Stomach (tissue), 9 donors: ENCODE results near the gene PCSK2. TPM values are rescaled to one million over a fixed set of nuclear protein-coding genes. Genes with fewer than 3 reads are reported as not detected.

Source experiments
- DNase-seq, 2 donors: peaks; one replicate each; pipeline versions ENCODE4 v3.0.0 to v3.0.0-alpha.2; 2013 to 2019
- H3K27ac ChIP-seq, 5 donors: fragments of 200-600 bp in 4 of 5; sonication (generic) in 4 of 5; one replicate each; pipeline ENCODE4 v1.5.1; 2013 to 2019; ENCODE audit warnings: mild to moderate bottlenecking in 1 of 5, moderate library complexity in 1 of 5
- H3K27me3 ChIP-seq, 3 donors: fragments of 200-600 bp; sonication (generic); one replicate each; pipeline ENCODE4 v1.5.1; 2017 to 2019; ENCODE audit warnings: mixed run types in 1 of 3
- H3K36me3 ChIP-seq, 4 donors: fragments of 200-600 bp; sonication (generic); 1 replicate in 3 of 4; 2 replicates in 1 of 4; pipeline ENCODE4 v1.5.1; 2016 to 2019
- H3K4me1 ChIP-seq, 4 donors: fragments of 200-600 bp; sonication (generic); one replicate each; pipeline ENCODE4 v1.5.1; 2016 to 2019
- H3K4me3 ChIP-seq, 4 donors: fragments of 200-600 bp; sonication (generic) in 3 of 4; one replicate each; pipeline ENCODE4 v1.5.1; 2016 to 2019; ENCODE audit warnings: mild to moderate bottlenecking in 1 of 4
- H3K9me3 ChIP-seq, 4 donors: fragments of 200-600 bp; sonication (generic); one replicate each; pipeline ENCODE4 v1.5.1; 2016 to 2019
- CTCF ChIP-seq, 7 experiments: fragments of 450-650 bp in 4 of 7; fragments of 200-600 bp in 3 of 7; sonication (generic) in 3 of 7; IDR thresholded peaks; one replicate each; pipeline ENCODE4 v1.5.1; 2016 to 2019; ENCODE audit warnings: antibody characterized with exemption in 7 of 7, control low read depth in 2 of 7, mild to moderate bottlenecking in 1 of 7
- EP300 ChIP-seq: sonication (generic); formaldehyde crosslinking; IDR thresholded peaks from one replicate; pipeline ENCODE4 v1.6.1; 2017; ENCODE audit warnings: antibody characterized with exemption
- POLR2A ChIP-seq, 4 donors: fragments of 450-650 bp; IDR thresholded peaks; one replicate each; pipeline ENCODE4 v1.6.1; 2016; ENCODE audit warnings: antibody characterized with exemption in 4 of 4, control low read depth in 2 of 4, mild to moderate bottlenecking in 1 of 4, moderate library complexity in 1 of 4
- POLR2AphosphoS5 ChIP-seq, 3 donors: sonication (generic); formaldehyde crosslinking; IDR thresholded peaks; one replicate each; pipeline ENCODE4 v1.6.1; 2016; ENCODE audit warnings: antibody characterized with exemption in 3 of 3
- WGBS, 5 donors: extraction: QIAGEN DNeasy Blood & Tissue Kit in 3 of 5; methylation state at CpG; one replicate each; pipeline versions ENCODE4 v1.1.5 to v1.1.7; 2013 to 2018; 5-methylcytosine and 5-hydroxymethylcytosine counted together
- intact Hi-C: fragments of 100-400 bp; cut with DNase I; formaldehyde crosslinking; loops from one replicate; pipeline ENCODE4 v1.15.1; 2023; ENCODE audit warnings: low total_unique reads
- polyA plus RNA-seq, 3 donors: library from polyadenylated mRNA; stranded (reverse); fragments of 200-250 nt; gene quantifications; one replicate each; pipeline ENCODE4 v1.2.3, GENCODE V29; 2013
- total RNA-seq, 5 donors: library from RNA; depleted of rRNA; stranded (reverse); fragments of >200 nt; gene quantifications; one replicate each; pipeline versions ENCODE4 v1.1.0 to v1.2.3, GENCODE V29; 2014 to 2016
- donor health status: healthy with polysubstance abuse.
- donor health status: Bipolar disorder and iron deficiency.
- donor health status: healthy.

The PCSK2 gene
- total and polyA plus RNA-seq, 8 donors, result 0.15 to 3.7 (median 1.2) TPM; not detected in 2

GRCh38 chr20:17394411-17394810 lies 167.6 kb downstream of the PCSK2 start:
- H3K36me3 ChIP-seq, result no peaks in the 10 kb centered on the region
- no peak for DNase-seq
- H3K27ac ChIP-seq, result no peak overlapping the region
- intact Hi-C loops, result no loop called here
- 65 to 72% (median 68%) methylated on average over 5 of the region's 5 CpGs for WGBS, 5 donors
- H3K27me3 ChIP-seq, result no peaks in the 10 kb centered on the region
- no peaks in the 10 kb centered on the region for H3K9me3 ChIP-seq
- TF ChIP-seq EP300, result no peak
- no peak for TF ChIP-seq CTCF (IDR thresholded peaks at IDR 0.05)
- no peaks in the 10 kb centered on the region for H3K4me1 ChIP-seq
- H3K4me3 ChIP-seq, result no peak overlapping the region

- 70 to 83% (median 79%) methylated on average over 3 of the region's 3 CpGs for WGBS, 5 donors
- TF ChIP-seq EP300, result no peak
- Histone ChIP-seq H3K4me3 (no peak overlapping the region), H3K36me3 (no peaks in the 10 kb centered on the region), H3K27me3 (no peaks in the 10 kb centered on the region), H3K27ac (no peak overlapping the region), H3K4me1 (no peaks in the 10 kb centered on the region), H3K9me3 (no peaks in the 10 kb centered on the region)
- no peak for DNase-seq
- intact Hi-C loops, result no loop called here
These were observed 168.9 kb downstream of the PCSK2 start for GRCh38 chr20:17395729-17396128.

- H3K27ac ChIP-seq, result no peak overlapping the region
- 35 to 47% (median 38%) methylated on average over 6 to 7 of the region's 7 CpGs for WGBS, 5 donors
- intact Hi-C loops, result no loop called here
- TF ChIP-seq EP300, result no peak
- TF ChIP-seq POLR2A (IDR thresholded peaks at IDR 0.05), result no peak
- no peak for TF ChIP-seq CTCF (IDR thresholded peaks at IDR 0.05)
- no peak for TF ChIP-seq POLR2AphosphoS5 (IDR thresholded peaks at IDR 0.05)
- no peaks in the 10 kb centered on the region for H3K27me3 ChIP-seq
- no peaks in the 10 kb centered on the region for H3K36me3 ChIP-seq
- H3K4me3 ChIP-seq, result no peak overlapping the region
- peaks cover 0 to 8% (median 0%) of the 10 kb centered on the region in 4 donors for H3K9me3 ChIP-seq
- no peaks in the 10 kb centered on the region for H3K4me1 ChIP-seq
- no peak for DNase-seq
These were observed 172.6 kb downstream of the PCSK2 start for GRCh38 chr20:17399303-17399985.

- no peak for TF ChIP-seq POLR2AphosphoS5 (IDR thresholded peaks at IDR 0.05)
- no peak for TF ChIP-seq POLR2A (IDR thresholded peaks at IDR 0.05)
- TF ChIP-seq EP300, result no peak
- TF ChIP-seq CTCF (IDR thresholded peaks at IDR 0.05), result no peak
- no peaks in the 10 kb centered on the region for H3K27me3 ChIP-seq
- 46 to 64% (median 53%) methylated on average over 4 of the region's 4 CpGs for WGBS, 5 donors
These were observed 176.6 kb downstream of the PCSK2 start for GRCh38 chr20:17403461-17403860.

GRCh38 chr20:17406051-17406590 lies 179.3 kb downstream of the PCSK2 start:
- Histone ChIP-seq H3K4me1 (no peaks in the 10 kb centered on the region), H3K4me3 (no peak overlapping the region), H3K27ac (no peak overlapping the region), H3K27me3 (no peaks in the 10 kb centered on the region), H3K9me3 (peaks cover 0 to 7% (median 0%) of the 10 kb centered on the region in 4 donors), H3K36me3 (no peaks in the 10 kb centered on the region)
- intact Hi-C loops, result no loop called here
- DNase-seq, result no peak
- 59 to 74% (median 72%) methylated on average over 3 of the region's 3 CpGs for WGBS, 5 donors
- TF ChIP-seq POLR2A (IDR thresholded peaks at IDR 0.05) (no peak), CTCF (IDR thresholded peaks at IDR 0.05) (no peak), EP300 (no peak), POLR2AphosphoS5 (IDR thresholded peaks at IDR 0.05) (no peak)

More at GRCh38 chr20:17403461-17403860, 176.6 kb downstream of the PCSK2 start:
- Histone ChIP-seq H3K4me3 (no peak overlapping the region), H3K36me3 (no peaks in the 10 kb centered on the region), H3K27ac (no peak overlapping the region), H3K9me3 (peaks cover 0 to 8% (median 0%) of the 10 kb centered on the region in 4 donors), H3K4me1 (no peaks in the 10 kb centered on the region)
- DNase-seq, result no peak
- intact Hi-C loops, result no loop called here
